Neuronal stem cell (in vitro differentiated cells): ENCODE data around the gene PHACTR3.
"Not testable (repeated sequence)": the region's sequence is repeated elsewhere in the genome, so short reads cannot be mapped to it uniquely, and the experiment has no call there.

ENCODE experiments used
- DNase-seq: peaks from one replicate; pipeline ENCODE4 v3.0.0-alpha.2; 2013; ENCODE audit warnings: low spot score
- H2AFZ ChIP-seq: one replicate; pipeline ENCODE4 v1.6.1; 2013; ENCODE audit warnings: mild to moderate bottlenecking, low read length, inconsistent platforms
- H2AK5ac ChIP-seq: 2 replicates; pipeline ENCODE4 v1.6.1; 2013; ENCODE audit warnings: low read depth, mild to moderate bottlenecking, inconsistent platforms, low read length, moderate library complexity, mixed read lengths
- H2BK120ac ChIP-seq: 2 replicates; pipeline ENCODE4 v1.6.1; 2013; ENCODE audit warnings: low read depth, mild to moderate bottlenecking, inconsistent platforms, low read length, moderate library complexity, mixed read lengths
- H2BK12ac ChIP-seq: one replicate; pipeline ENCODE4 v1.6.1; 2013; ENCODE audit warnings: low read length, inconsistent platforms
- H2BK15ac ChIP-seq: 2 replicates; pipeline ENCODE4 v1.6.1; 2013; ENCODE audit warnings: mild to moderate bottlenecking, low read length, inconsistent platforms, mixed read lengths
- H2BK5ac ChIP-seq: one replicate; pipeline ENCODE4 v1.6.1; 2013; ENCODE audit warnings: inconsistent platforms, mild to moderate bottlenecking, low read length, moderate library complexity
- H3K14ac ChIP-seq: one replicate; pipeline ENCODE4 v1.6.1; 2013; ENCODE audit warnings: low read length, inconsistent platforms
- H3K18ac ChIP-seq: 2 replicates; pipeline ENCODE4 v1.6.1; 2013; ENCODE audit warnings: low read length, inconsistent platforms
- H3K23ac ChIP-seq: 2 replicates; pipeline ENCODE4 v1.6.1; 2013; ENCODE audit warnings: low read depth, mild to moderate bottlenecking, mixed read lengths, low read length, inconsistent platforms; ENCODE audit not compliant: poor library complexity
- H3K27ac ChIP-seq: replicated peaks from 3 replicates; pipeline ENCODE4 v1.5.1; 2013; ENCODE audit warnings: low read length, inconsistent platforms
- H3K27me3 ChIP-seq, 3 experiments: 2 replicates each; pipeline ENCODE4 v1.6.1; 2013; ENCODE audit warnings: low read length in 3 of 3, mild to moderate bottlenecking in 2 of 3, inconsistent platforms in 1 of 3, low read depth in 1 of 3, mixed read lengths in 1 of 3, moderate library complexity in 1 of 3; ENCODE audit not compliant: control insufficient read depth in 3 of 3, insufficient read depth in 3 of 3
- H3K36me3 ChIP-seq, 2 donors: replicated peaks in 1 of 2; 2 replicates each; pipeline ENCODE4 v1.6.1; 2013; ENCODE audit warnings: low read length in 2 of 2; ENCODE audit not compliant: control insufficient read depth in 2 of 2, insufficient read depth in 2 of 2
- H3K4ac ChIP-seq: 2 replicates; pipeline ENCODE4 v1.6.1; 2013; ENCODE audit warnings: inconsistent platforms, mild to moderate bottlenecking, low read length, moderate library complexity
- H3K4me1 ChIP-seq, 2 donors: 1 replicate in 1 of 2; 2 replicates in 1 of 2; pipeline ENCODE4 v1.6.1; 2013; ENCODE audit warnings: low read length in 2 of 2, low read depth in 1 of 2; ENCODE audit not compliant: control insufficient read depth in 2 of 2, insufficient read depth in 1 of 2
- H3K4me2 ChIP-seq: one replicate; pipeline ENCODE4 v1.6.1; 2013; ENCODE audit warnings: mild to moderate bottlenecking, low read length, inconsistent platforms; ENCODE audit not compliant: insufficient read depth, poor library complexity, severe bottlenecking
- H3K4me3 ChIP-seq, 2 donors: 2 replicates each; pipeline ENCODE4 v1.5.1; 2013; ENCODE audit warnings: low read length in 2 of 2, mild to moderate bottlenecking in 2 of 2, inconsistent platforms in 1 of 2, moderate library complexity in 1 of 2
- H3K79me1 ChIP-seq: one replicate; pipeline ENCODE4 v1.6.1; 2013; ENCODE audit warnings: low read depth, mild to moderate bottlenecking, inconsistent platforms, low read length, moderate library complexity
- H3K9ac ChIP-seq: one replicate; pipeline ENCODE4 v1.6.1; 2013; ENCODE audit warnings: mild to moderate bottlenecking, low read depth, low read length, inconsistent platforms; ENCODE audit not compliant: poor library complexity
- H3K9me3 ChIP-seq, 2 donors: replicated peaks in 1 of 2; 2 replicates each; pipeline versions ENCODE3 to v1.6.1; 2013; ENCODE audit warnings: low read length in 2 of 2, mild to moderate bottlenecking in 2 of 2, inconsistent platforms in 1 of 2, low read depth in 1 of 2, mixed read lengths in 1 of 2, moderate library complexity in 1 of 2; ENCODE audit not compliant: control insufficient read depth in 2 of 2, insufficient read depth in 1 of 2
- H4K8ac ChIP-seq: one replicate; pipeline ENCODE4 v1.6.1; 2013; ENCODE audit warnings: low read depth, mild to moderate bottlenecking, inconsistent platforms, low read length, moderate library complexity
- H4K91ac ChIP-seq: one replicate; pipeline ENCODE4 v1.6.1; 2013; ENCODE audit warnings: low read length, low read depth, mild to moderate bottlenecking, inconsistent platforms; ENCODE audit not compliant: poor library complexity
- WGBS, 2 donors: extraction: QIAGEN DNeasy Blood & Tissue Kit; methylation state at CpG; one replicate each; pipeline ENCODE4 v1.1.7; 2013; ENCODE audit warnings: missing lambda C conversion rate in 2 of 2, mixed read lengths in 1 of 2; ENCODE audit not compliant: insufficient read length in 2 of 2, insufficient replicate concordance in 1 of 2; ENCODE audit errors: extremely low coverage in 2 of 2; 5-methylcytosine and 5-hydroxymethylcytosine counted together

The PHACTR3 gene

GRCh38 chr20:59848182-59848581, 243.8 kb downstream of the PHACTR3 start:
- no peak overlapping the region for H2BK12ac ChIP-seq
- no peak overlapping the region for H3K4ac ChIP-seq
- H2BK15ac ChIP-seq: no peak overlapping the region
- no peak for DNase-seq
- WGBS, 2 donors: no CpG with 5 or more reads among the region's 2 CpGs
- no peak overlapping the region for H2BK5ac ChIP-seq
- no peak overlapping the region for H2AFZ ChIP-seq
- H3K27ac ChIP-seq: no peak overlapping the region
- no peaks in the 10 kb centered on the region for H3K27me3 ChIP-seq
- no peak overlapping the region for H4K8ac ChIP-seq
- no peak overlapping the region for H3K18ac ChIP-seq
- no peak overlapping the region for H2AK5ac ChIP-seq
- H4K91ac ChIP-seq: no peak overlapping the region
- no peaks in the 10 kb centered on the region for H3K4me1 ChIP-seq
- no peaks in the 10 kb centered on the region for H3K9me3 ChIP-seq
- H3K4me3 ChIP-seq: no peak overlapping the region
- no peak overlapping the region for H3K23ac ChIP-seq
- H3K14ac ChIP-seq: no peak overlapping the region
- H3K4me2 ChIP-seq: no peak overlapping the region
- no peak overlapping the region for H2BK120ac ChIP-seq
- H3K79me1 ChIP-seq: no peaks in the 10 kb centered on the region
- H3K36me3 ChIP-seq: no peaks in the 10 kb centered on the region
- H3K9ac ChIP-seq: no peak overlapping the region

DNA sequence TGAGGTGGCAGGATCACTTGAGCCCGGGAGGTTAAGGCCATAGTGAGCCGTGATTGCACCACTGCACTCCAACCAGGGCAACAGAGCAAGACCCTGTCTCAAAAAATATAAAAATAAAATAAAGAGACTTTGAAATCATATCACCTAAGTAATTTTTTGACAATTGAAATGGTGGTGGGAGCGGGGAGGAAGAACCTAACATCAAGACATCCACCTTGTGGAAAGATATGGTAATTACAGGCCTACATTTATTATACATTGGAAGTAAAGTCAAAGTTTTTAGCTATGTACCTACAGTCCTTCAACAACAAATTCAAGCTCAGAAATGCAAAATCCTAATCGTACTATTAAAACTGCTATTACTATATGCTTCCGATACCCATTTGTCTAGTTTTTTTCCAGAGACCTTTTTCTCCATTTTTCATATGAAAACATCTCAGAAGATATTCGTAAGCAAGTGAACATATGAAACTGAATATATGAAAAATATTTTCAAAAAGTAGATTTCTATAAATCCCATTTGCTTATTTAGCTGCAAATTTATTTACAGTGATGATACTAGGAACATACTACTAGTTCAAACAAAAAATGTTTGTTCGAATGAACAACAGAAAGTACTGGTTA, 245.8 kb downstream of the PHACTR3 start:
- Histone ChIP-seq H2BK12ac (no peak overlapping the region), H3K23ac (no peak overlapping the region), H3K27me3 (no peaks in the 10 kb centered on the region), H2BK120ac (no peak overlapping the region), H3K79me1 (no peaks in the 10 kb centered on the region), H3K4ac (no peak overlapping the region), H3K9ac (no peak overlapping the region), H2AFZ (no peak overlapping the region), H3K9me3 (no peaks in the 10 kb centered on the region), H3K36me3 (no peaks in the 10 kb centered on the region), H2BK15ac (no peak overlapping the region), H3K4me3 (no peak overlapping the region), H2BK5ac (no peak overlapping the region), H3K27ac (no peak overlapping the region), H4K91ac (no peak overlapping the region), H2AK5ac (no peak overlapping the region), H3K4me2 (no peak overlapping the region), H3K18ac (no peak overlapping the region), H4K8ac (no peak overlapping the region), H3K4me1 (no peaks in the 10 kb centered on the region), H3K14ac (no peak overlapping the region)
- WGBS, 2 donors: no CpG with 5 or more reads among the region's 7 CpGs
- DNase-seq: peak; percentile 20

DNA sequence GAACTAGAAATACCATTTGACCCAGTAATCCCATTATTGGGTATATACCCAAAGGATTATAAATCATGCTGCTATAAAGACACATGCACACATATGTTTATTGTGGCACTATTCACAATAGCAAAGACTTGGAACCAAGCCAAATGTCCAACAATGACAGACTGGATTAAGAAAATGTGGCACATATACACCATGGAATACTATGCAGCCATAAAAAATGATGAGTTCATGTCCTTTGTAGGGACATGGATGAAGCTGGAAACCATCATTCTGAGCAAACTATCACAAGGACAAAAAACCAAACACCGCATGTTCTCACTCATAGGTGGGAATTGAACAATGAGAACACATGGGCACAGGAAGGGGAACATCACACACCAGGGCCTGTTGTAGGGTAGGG, 252.2 kb downstream of the PHACTR3 start:
- H2AFZ ChIP-seq, H3K4me2 ChIP-seq, H2BK15ac ChIP-seq, H3K9ac ChIP-seq, H2BK5ac ChIP-seq, DNase-seq, H4K8ac ChIP-seq, H2BK12ac ChIP-seq, H4K91ac ChIP-seq, H3K27ac ChIP-seq, H3K4ac ChIP-seq, H3K79me1 ChIP-seq, H3K4me1 ChIP-seq, H3K36me3 ChIP-seq, H3K27me3 ChIP-seq, H2AK5ac ChIP-seq, H3K9me3 ChIP-seq, H3K14ac ChIP-seq, H2BK120ac ChIP-seq, H3K23ac ChIP-seq, H3K4me3 ChIP-seq, H3K18ac ChIP-seq: not testable (repeated sequence)
- no CpG with 5 or more reads among the region's 1 CpG for WGBS, 2 donors

DNA sequence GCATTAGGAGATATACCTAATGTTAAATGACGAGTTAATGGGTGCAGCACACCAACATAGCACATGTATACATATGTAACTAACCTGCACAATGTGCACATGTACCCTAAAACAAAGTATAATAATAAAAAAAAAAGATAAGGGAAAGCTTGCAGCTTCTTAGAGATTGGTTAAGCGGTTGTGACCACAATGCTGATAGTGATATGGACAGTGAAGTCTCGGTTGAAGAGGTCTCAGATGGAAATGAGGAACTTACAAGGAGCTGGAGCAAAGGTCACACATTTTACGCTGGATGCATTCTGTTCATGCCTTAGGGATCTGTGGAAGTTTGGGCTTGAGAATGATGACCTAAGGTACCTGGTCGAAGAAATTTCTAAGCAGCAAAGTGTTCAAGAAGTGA, 252.6 kb downstream of the PHACTR3 start:
- not testable (repeated sequence) for H3K4me3 ChIP-seq, H3K4me1 ChIP-seq, H4K91ac ChIP-seq, H3K27ac ChIP-seq, H3K4me2 ChIP-seq, H3K9ac ChIP-seq, H4K8ac ChIP-seq, H3K14ac ChIP-seq, H2BK120ac ChIP-seq, H3K18ac ChIP-seq, DNase-seq, H3K36me3 ChIP-seq, H3K23ac ChIP-seq, H2BK15ac ChIP-seq, H3K27me3 ChIP-seq, H3K79me1 ChIP-seq, H2AK5ac ChIP-seq, H2AFZ ChIP-seq, H2BK5ac ChIP-seq, H3K4ac ChIP-seq, H2BK12ac ChIP-seq, H3K9me3 ChIP-seq
- no CpG with 5 or more reads among the region's 5 CpGs for WGBS, 2 donors
